GM21723 (cell line): ENCODE measurements around the gene CASKIN1.
"Not testable (repeated sequence)": the region's sequence is repeated elsewhere in the genome, so short reads cannot be mapped to it uniquely, and the experiment has no call there.

Source experiments
- ATAC-seq: cut with Tn5 transposase; IDR thresholded peaks from one replicate; pipeline ENCODE4 v1.9.1; 2021; ENCODE audit warnings: mild to moderate bottlenecking, moderate library complexity; ENCODE audit not compliant: unreplicated experiment

The CASKIN1 gene

GRCh38 chr16:2142942-2143877 lies 53.2 kb downstream of the CASKIN1 start:
- no peak for ATAC-seq

GRCh38 chr16:2135770-2136490 lies 60.5 kb downstream of the CASKIN1 start, which contains the start of gene PKD1:
Gene PKD1, minus strand, starts transcription at chr16:2135898. Its CDS starts 209 bp downstream, at chr16:2135689.
- not testable (repeated sequence) for ATAC-seq

GRCh38 chr16:2135071-2135470 lies 61.3 kb downstream of the CASKIN1 start:
- ATAC-seq = not testable (repeated sequence)

- not testable (repeated sequence) for ATAC-seq
These were observed 62.6 kb downstream of the CASKIN1 start for GRCh38 chr16:2133797-2134196.

DNA sequence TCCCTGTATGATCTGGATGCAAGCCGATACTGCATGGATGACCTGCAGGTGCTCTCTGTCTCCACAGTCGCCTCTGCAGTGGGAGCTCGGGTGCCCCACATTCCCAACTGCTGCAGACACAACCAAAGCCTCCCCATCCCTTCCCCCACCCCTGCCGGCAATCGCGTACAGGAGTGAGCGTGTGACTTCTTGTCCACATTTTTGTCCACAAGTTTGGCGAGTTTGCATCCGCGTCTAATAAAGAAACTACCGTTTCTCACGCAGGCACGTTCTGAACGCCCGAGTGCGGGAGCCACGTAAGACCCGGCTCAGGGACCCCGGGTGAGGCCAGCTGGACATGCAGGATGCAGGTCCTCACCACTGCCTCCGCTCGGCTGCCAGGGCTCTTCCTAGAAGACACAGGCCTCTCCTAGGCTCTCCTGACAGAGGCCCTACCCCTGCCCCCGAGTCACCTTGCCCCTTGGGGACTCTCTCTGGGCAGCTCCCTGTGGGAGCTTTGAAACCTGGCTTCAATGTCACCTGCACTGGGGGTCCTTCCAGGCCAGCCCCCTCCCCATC lies 66.4 kb downstream of the CASKIN1 start:
- ATAC-seq = not testable (repeated sequence)

- ATAC-seq = not testable (repeated sequence)
These were observed 67.2 kb downstream of the CASKIN1 start for GRCh38 chr16:2129251-2129650.

- not testable (repeated sequence) for ATAC-seq
These were observed 68.7 kb downstream of the CASKIN1 start for GRCh38 chr16:2127630-2128280.
